Upper lobe of left lung (tissue), 4 donors: Measurements from ENCODE around the gene ACSL5.

Experiments
- EP300 ChIP-seq, 4 donors: sonication (generic); formaldehyde crosslinking; IDR thresholded peaks; one replicate each; pipeline ENCODE4 v1.5.1; 2017; ENCODE audit warnings: antibody characterized with exemption in 4 of 4, control low read depth in 2 of 4
- POLR2A ChIP-seq, 4 donors: fragments of 450-650 bp; IDR thresholded peaks; one replicate each; pipeline ENCODE4 v1.5.1; 2016 to 2017; ENCODE audit warnings: antibody characterized with exemption in 4 of 4, mild to moderate bottlenecking in 2 of 4

DNA sequence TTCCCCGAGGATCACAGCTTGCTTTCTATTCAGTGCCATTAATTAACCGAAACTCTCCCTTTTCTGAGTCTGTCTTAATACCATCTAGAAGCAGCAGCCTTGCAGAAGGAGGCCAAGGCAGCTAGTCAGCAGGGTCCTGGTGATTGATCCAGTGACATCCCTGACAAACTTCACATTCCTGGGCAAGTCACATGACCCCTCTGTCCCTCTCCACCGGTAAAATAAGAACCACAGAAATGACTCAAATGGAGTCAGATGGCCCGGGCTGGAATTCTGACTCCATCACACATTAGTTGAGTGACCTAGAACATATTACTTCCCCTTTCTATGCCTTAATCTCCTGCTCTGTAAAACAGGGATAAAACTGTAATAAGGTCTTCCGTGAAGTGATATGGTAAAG lies 17.2 kb upstream of the ACSL5 start:
- TF ChIP-seq EP300 (IDR thresholded peaks at IDR 0.05) (no peak), POLR2A (IDR thresholded peaks at IDR 0.05) (no peak)
